Activated naive CD4-positive, alpha-beta T cell (primary cell): ENCODE results near the gene C2orf66.

Source experiments
- DNase-seq, 4 experiments: peaks; one replicate each; lab custom pipeline; 2025; lab: John Stamatoyannopoulos, UW

The C2orf66 gene

DNA sequence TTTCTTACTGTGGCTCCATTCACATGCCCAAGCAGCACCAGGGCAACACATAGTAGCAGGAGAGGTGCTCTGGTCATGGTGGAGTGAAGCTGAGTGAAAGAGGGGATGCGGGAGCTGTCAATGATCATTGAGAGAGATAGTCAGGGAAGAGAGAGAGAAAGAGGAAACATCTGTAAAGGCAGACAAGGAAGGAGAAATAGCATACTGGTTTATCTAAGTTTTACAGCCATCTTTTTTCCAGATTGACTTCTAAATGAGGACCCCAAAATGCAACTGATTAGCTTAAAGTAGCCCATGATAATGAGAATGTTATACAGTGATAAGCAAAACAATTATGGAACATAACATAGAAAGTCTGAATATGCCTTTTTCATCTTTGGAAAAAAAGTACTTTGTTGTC lies at the start of gene C2orf66:
Gene C2orf66 (minus strand): TSS at position 96 of the 400 bp plus-strand sequence. CDS start 19 bp downstream, at position 77.
- DNase-seq = no peak

GRCh38 chr2:196854629-196855028 lies 45.5 kb upstream of the C2orf66 start:
- DNase-seq = no peak

- DNase-seq = no peak
These were observed 44.3 kb upstream of the C2orf66 start for GRCh38 chr2:196853301-196854087.

GRCh38 chr2:196851088-196851487 lies 41.9 kb upstream of the C2orf66 start:
- no peak for DNase-seq

DNA sequence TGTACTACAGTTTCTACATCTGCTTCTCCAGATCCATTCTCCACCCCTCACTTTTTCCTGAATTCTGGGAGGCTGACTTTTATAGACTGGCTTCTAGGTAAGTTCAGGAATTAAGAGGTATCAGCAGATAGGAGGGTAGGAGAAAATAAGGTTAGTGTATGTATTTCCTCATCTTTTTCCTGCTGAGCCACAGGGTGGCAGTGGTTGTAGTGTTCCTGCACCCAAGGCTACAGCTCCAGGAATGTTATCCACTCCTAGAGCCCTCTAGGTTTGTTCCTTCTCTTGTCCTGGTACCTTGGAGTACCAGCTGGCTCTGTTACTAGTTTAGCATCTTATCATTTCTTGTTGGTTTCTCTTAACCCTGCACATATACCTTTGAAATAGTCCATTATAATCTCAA lies 40.7 kb upstream of the C2orf66 start:
- DNase-seq = no peak

GRCh38 chr2:196846295-196846694 lies 37.1 kb upstream of the C2orf66 start:
- DNase-seq = no peak

DNA sequence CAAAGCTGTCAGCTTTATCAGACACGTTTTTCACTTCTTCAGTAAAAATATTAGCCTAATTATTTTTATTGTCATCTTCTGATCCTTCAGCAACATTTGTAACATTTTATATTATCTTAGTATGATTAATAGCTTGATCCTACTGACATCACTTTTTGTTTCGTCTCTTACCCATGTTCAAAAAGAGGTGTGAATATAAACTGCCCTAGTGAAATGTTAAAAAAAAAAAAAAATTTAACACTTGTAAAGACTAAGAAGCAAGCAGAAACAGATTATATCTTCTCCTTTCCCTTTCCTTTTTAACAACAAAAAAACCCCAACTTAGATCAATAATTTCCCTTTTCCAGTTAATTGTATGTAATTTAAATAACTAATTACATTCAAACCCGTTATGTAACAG lies 36.2 kb upstream of the C2orf66 start:
- no peak for DNase-seq

DNA sequence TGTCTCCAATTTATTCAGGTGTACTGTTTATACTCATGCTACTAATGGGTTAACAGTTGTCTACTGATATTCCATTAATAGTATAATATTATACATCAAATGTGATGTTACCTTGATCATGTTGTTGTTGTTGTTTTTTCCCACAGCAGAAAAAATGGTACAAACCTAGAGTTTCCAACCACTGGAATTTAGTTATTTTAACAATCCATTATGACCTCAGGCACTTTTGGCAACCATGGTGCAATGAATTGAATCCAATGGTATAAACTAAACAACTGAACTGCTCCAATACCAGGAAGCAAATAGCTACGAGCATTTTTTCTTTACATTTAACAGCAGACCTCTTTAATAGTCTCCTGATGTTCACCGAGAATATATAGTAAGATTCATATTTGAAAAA lies 31.0 kb upstream of the C2orf66 start:
- no peak for DNase-seq

DNA sequence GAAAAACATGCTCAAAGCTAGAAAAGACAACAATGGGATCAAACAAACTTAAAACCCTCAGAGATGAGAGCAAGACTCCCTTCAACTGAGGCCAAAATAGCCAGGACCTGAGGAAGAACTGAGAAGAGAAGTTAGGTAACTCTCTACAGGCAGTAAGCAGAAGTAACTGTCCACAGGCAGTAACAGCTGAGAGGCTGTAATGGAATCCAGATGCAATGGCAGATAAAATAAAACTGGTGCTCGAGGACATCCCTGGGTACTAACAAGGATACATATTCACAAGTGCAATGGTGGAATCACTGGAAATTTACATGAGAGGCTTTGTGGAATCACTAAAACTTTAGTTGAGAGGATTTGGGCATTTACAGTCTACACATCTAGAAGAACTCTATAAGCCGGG lies 30.4 kb upstream of the C2orf66 start:
- DNase-seq = no peak

- no peak for DNase-seq
These were observed 27.3 kb upstream of the C2orf66 start for GRCh38 chr2:196836440-196836839.

DNA sequence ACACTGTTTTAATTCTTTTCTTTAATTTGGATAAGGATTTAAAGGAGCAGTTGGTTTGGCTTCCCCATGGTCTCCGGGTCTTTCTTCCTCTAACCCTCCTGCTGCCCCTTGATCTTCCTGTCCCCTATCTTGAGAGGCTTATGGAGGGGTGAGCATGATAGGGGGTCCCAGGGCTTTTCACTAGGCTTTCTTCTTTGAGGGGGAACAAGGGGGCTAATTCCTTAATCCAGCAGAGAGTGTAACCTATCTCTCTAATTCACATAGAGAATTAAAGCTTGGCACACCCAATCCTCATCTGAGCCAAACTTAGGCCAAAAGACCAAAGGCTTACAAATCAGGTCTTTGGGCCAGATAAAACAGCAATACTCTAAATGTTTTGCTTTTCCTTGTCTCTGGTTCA lies 21.5 kb upstream of the C2orf66 start:
- DNase-seq = no peak

DNA sequence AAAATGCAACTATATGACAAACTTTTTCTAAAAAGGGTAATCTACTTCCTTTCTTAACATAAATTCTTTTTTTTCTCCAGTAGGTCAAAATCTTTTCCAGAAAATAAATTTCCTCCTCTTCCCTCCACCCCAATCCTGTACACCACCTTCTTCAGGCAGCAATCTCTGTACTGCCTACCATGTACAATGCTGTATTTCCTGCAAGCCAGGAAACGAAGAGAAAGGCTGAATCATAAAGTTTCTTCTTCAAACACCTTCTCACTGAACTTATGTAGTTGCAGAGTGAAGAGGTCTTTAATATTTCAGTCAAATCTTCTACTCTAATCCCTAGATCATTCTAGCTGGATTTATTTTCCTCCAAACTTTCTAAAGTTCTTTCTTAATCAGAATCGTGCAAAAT lies 18.2 kb upstream of the C2orf66 start:
- DNase-seq = no peak

GRCh38 chr2:196823750-196824522 lies 14.8 kb upstream of the C2orf66 start:
- DNase-seq = no peak

DNA sequence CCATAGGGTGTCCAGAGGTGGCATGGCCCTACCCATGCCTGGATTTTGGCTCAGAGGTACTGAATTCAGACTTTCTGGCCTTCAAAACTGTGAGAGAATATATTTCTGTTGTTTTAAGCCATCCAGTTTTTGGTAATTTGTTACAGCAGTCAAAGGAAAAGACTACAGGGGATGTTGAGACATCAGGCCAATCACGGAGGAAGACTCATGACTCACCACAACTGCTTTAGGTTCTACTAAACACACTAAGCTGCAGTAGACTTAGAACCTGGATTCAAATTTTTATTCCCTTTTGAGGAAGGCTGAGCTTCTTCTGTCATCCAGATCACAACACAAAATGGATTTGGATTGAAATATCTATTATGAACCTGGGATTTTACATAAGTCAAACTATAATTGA lies 12.0 kb upstream of the C2orf66 start:
- no peak for DNase-seq

DNA sequence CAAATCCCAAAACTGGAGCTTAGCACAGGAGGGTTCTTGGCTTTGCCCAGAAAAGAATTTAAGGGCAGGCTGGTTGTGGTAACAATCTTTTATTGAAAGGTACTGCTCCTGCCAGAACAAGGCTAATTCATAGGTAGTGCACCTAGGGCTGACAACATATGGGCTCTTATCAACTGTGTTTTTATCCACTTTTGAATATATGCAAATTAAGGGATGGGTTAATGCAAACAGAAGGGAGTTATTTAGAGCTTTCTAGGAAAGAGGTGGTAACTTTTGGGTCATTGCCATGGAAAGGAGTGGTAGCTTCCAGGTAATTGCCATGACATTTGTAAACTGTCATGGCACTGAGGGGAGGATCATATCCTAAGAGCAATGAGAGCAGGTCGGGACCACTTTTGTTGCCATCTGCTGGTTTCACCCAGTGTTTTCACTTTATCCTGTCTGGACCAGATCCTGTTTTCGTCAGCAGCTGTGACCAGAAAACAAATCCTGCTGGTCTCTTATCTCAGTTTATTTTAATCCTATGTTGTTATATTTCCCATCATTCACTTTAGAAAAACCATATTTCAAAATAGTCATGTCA lies 981 bp downstream of the C2orf66 start:
- DNase-seq = no peak

GRCh38 chr2:196804381-196804780 lies 4.8 kb downstream of the C2orf66 start:
- DNase-seq = no peak

GRCh38 chr2:196802401-196802800 lies 6.8 kb downstream of the C2orf66 start:
- no peak for DNase-seq

DNA sequence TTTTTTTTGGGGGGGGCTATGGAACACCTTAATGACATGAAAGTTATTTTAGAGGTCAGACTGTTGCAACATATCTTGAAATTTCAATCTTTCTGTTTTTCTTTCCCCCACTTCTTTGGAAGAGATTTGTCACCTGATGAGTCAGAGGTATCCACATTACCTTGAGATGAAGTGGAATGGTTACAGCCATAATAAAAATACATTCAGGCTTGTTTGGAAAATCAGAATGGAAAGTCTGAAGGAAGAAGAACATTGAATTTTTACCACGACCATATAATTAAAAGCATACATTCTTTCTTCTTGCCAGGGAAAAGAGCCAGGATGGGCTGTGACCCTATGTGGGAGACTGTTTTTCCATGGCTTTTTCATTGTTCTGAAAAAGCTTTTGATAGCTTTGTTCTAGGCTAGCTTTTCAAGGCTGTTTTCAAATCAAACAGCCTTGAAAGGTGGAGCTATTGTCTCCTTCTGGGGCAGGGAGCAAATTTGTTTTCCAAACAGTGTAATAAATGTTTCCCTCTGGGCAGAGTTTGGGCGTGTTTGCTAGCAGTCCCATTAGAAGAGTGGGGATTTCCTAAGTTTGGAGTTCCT lies 7.4 kb downstream of the C2orf66 start:
- no peak for DNase-seq

GRCh38 chr2:196798980-196799379 lies 10.2 kb downstream of the C2orf66 start:
- DNase-seq = no peak

GRCh38 chr2:196792865-196793264 lies 16.3 kb downstream of the C2orf66 start:
- no peak for DNase-seq

DNA sequence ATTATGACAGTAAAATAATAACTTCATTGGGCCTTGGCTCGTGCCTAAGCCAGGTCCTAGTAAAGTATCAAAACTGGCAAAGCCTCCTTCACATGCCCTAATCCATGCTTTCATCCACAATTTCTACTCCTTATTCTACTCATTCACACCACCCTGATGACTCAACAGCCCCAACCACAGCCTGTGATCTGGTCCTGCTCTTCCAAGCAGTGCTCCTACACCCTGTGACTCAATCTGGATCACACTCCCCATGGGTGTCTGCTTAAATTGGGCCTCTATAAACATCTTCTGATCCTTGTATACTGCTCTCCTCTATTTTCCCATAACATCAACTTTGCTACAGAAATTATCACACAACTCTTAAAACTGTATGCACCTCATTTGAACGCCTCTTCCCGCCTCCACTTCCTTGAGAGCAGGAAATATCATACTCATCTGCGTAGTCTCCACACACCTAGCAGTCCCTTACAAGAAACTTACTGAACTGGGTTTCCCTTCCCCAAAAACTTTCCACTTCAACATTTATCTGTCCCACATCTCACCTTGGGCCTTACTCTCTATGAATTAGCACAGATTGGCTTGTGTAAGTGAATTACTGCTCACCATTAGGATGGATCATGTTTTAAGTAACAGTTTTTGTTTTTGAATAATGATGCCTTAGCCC lies 25.6 kb downstream of the C2orf66 start:
- no peak for DNase-seq

DNA sequence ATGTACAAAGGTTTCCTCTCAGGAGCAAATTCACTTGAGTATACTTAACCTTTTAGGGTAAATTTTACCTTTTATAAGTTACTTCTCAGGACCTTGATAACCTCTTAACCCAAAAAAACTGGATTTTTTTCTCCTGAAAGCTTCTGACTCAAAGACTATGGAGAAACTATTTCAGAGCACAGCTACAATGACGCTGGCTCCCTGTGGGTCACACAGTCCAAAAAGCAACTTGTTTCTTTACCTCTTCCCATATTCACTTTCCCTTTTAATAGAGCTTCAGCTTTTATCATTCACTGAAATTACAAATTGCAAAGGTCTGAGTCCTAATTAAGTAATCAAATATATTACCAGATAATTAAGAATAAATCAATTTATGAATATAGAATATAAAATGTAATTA lies 42.1 kb downstream of the C2orf66 start:
- no peak for DNase-seq
